HG03066 (cell line): Measurements from ENCODE around the gene GPR137.
A peak's percentile ranks its signal among the peaks of the same experiment; 100 is the strongest.
"Not testable (repeated sequence)": the region's sequence is repeated elsewhere in the genome, so short reads cannot be mapped to it uniquely, and the experiment has no call there.

Experiments
- ATAC-seq: cut with Tn5 transposase; IDR thresholded peaks from one replicate; pipeline ENCODE4 v1.9.1; 2021; ENCODE audit warnings: low read depth; ENCODE audit not compliant: unreplicated experiment

Gene GPR137

GRCh38 chr11:64316672-64317324, 31.1 kb downstream of the GPR137 start:
- ATAC-seq: no peak

DNA sequence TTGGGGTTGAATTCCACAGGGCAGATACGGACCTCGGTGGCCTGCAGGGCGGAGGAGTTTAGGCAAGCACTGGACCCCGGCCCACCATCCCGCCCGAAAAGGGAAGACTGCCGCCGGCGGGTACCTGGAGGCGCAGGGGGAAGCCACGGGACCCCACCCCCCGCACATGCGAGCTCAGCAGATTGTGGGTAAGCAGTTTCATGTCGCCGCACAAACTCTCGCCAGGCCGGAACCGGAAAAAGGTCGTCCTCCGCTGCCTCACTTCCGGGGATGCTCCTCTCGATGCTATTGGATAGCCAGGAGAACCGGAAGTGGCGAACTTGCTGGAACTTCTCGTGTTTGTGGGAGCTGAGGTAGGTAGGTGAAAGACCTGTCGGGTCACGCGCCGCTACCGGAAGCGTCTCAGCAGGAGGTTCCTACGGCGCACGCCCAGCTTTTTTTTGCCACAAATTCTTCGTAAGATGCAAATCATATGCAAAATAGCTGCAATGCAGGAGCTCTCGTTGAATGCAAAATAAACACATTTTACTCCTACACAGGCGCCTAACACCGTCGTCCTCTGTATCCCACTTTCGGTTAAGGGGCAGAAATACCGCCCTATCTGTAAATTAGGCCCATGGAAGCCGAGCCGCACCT, 31.8 kb downstream of the GPR137 start, which contains the start of gene TRMT112:
TRMT112 (minus strand) TSS at position 235 of the 636 bp plus-strand sequence; CDS start at position 202, 33 bp downstream.
- ATAC-seq: peak; percentile 62

- ATAC-seq: peak; percentile 68
These were observed 32.5 kb downstream of the GPR137 start, which contains the start of gene PRDX5 for GRCh38 chr11:64317961-64318765. Gene PRDX5, plus strand, starts transcription at chr11:64318121. Its CDS starts 95 bp downstream, at chr11:64318216.

- ATAC-seq: no peak
These were observed 33.4 kb downstream of the GPR137 start for GRCh38 chr11:64318766-64319761.

GRCh38 chr11:64320556-64320955, 34.9 kb downstream of the GPR137 start:
- ATAC-seq: no peak

DNA sequence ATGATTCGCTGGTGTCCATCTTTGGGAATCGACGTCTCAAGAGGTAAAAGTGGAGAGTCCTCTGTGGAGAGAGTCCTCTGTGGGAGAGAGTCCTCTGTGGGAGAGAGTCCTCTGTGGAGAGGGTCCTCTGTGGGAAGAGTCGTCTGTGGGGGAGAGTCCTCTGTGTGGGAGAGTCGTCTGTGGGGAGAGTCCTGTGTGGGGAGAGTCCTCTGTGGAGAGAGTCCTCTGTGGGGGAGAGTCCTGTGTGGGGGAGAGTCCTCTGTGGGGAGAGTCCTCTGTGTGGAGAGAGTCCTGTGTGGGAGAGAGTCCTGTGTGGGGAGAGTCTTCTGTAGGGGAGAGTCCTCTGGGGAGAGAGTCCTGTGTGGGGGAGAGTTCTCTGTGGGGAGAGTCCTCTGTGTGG, 35.4 kb downstream of the GPR137 start:
- ATAC-seq: no peak

GRCh38 chr11:64321533-64321932, 35.9 kb downstream of the GPR137 start:
- ATAC-seq: no peak

DNA sequence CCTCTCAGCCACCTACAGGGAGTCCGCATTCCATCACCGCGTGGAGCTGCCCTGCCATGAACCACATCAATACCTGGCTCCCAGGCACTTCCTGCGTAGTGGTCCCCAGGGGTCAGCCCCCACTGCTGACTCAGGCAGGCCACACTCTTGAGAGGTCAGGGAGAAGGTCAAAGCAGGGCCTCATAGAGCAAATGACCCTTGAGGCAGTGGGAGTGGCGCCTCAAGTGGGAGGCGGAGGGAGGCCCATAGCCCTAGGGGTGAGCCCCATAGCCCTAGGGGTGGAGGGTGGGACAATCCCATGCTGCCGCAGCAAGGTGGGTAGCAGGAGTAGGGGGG, 37.2 kb downstream of the GPR137 start:
- ATAC-seq: no peak

- no peak for ATAC-seq
These were observed 37.7 kb downstream of the GPR137 start for GRCh38 chr11:64323373-64323772.

DNA sequence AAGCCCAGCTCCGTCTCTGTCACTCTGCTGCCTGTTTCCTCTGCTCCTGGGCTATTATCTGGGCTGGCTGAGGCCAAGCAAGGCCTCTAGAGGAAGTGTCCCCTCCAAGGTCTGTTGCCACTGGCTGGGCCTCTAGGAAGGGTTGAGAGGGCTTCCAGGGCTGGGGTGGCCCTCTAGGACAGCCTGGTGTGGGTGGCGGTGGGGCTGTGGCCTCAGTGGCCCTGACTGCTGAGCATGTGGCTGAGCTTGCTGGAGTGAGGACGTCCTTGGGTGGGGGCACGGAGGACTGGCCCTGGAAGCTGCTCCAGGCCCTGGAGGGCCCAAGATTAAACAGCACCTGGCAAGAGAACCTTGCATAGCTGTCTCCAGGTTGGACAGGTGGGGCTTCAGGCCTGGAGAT, 38.3 kb downstream of the GPR137 start:
- not testable (repeated sequence) for ATAC-seq

GRCh38 chr11:64324692-64325469, 39.2 kb downstream of the GPR137 start:
- no peak for ATAC-seq

GRCh38 chr11:64327375-64327774, 41.7 kb downstream of the GPR137 start:
- ATAC-seq: no peak

DNA sequence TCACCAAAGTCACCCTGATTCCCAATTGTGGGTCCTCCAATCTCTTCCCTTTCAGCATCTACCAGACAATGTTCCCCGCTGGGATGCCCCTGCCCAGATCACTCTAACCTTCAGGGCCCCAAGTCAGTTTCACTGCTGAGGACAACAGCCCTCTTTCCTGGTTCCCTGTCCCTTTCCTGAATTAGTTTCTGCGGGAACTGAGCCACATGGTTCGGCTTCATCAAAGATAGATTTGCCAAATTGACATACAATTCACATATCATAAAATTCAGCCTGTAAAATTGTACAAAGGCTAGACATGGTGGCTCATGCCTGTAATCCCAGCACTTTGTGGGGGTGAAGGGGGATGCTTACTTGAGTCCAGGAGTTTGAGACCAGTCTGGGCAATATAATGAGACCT, 42.3 kb downstream of the GPR137 start:
- ATAC-seq: no peak

GRCh38 chr11:64330888-64331287, 45.2 kb downstream of the GPR137 start:
- no peak for ATAC-seq

DNA sequence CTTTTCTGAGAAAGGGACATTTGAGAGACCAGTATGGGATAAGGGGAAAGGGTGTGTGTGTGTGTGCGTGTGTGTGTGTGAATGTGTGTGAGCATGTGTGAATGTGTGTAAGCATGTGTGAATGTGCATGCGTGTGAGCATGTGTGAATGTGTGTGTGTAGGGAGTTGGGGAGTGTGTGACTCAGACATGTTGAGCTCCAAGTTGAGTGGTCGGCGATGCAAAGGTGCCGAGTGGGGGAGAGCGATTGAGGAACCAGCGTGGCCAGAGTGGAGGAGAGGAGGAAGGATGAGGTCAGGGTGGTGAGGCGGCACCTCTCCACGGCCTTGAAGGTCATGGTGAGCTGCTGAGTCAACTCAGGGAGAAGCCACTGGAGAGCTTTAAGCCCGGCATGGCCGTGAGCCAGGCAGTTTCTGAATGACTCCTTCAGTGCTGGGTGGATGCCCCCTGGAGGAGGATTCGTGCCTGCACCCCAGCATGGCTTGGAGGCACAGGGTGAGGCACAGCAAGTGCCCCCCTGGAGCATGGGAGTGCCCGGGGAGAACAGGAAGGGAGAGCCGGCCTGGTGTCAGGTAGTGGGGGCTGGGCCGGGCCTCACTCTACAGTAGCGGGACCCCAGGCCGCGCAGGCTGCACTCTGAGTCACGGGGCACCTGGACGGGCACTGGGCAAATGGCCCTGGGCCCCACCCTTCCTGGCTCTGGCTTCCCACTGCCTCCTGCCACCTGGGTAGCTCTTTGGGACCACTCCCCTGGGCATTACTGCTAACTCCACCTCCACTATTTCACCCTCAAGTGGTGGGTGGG, 46.1 kb downstream of the GPR137 start:
- no peak for ATAC-seq

DNA sequence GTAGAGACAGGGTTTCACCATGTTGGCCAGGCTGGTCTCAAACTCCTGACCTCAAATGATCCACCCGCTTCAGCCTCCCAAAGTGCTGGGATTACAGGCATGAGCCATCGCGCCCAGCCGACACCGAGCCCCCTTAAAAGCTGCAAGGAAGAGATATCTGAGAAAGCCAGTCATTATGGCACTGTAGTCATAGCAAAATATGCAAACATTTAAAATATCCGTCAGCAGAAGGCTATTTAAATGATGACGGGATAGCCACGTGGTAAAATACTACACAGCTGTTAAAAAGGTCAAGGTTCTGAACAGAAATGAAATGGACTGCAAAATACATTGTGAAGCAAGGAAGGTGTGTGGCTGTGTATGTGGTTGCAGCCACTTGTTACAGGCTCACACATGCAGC, 47.9 kb downstream of the GPR137 start:
- no peak for ATAC-seq

DNA sequence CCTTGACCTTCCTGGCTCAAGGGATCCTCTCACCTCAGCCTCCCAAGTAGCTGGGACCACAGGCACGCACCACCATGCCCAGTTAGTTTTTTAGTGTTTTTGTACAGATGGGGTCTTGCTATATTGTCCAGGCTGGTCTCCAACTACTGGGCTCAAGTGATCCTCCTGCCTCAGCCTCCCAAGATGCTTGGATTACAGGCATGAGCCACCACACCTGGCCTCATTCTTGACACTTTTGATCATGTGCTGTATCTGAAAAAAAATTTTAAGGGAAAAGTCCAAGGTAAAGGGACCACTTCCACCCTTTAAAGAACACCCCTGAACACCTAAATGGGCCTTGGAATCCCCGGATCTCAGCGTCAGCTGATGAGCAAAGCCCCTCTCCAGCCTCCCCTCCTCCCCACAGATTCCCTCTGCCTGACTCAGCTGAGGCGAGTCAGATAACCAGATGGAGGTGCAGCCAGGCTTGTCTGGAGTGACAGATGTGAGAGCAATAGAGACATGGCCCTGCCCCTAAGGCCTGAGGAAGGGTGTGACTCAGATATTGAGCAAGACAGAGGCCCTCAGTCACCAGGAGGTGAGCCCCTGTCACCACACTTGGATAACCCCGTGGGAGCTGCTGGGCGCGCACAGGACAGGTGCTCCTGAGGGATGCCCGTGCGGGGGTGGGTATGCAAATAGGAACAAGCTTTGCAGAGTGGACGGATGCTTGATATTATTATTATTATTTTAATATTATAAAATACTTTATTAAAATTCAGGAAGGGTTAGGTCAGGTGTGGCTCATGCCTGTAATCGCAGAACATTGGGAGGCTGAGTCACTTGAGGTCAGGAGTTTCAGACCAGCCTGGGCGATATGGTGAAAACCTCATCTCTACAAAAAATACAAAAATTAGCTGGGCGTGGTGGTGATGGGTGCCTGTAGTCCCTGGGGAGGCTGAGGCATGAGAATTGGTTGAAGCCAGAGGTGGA, 49.4 kb downstream of the GPR137 start:
- ATAC-seq: peak; percentile 73
